CD4-positive, CD25-positive, alpha-beta regulatory T cell (primary cell): ENCODE data around the gene POLR2A. TPM values are rescaled to one million over a fixed set of nuclear protein-coding genes. Genes with fewer than 3 reads are reported as not detected.
"Not testable (repeated sequence)": the region's sequence is repeated elsewhere in the genome, so short reads cannot be mapped to it uniquely, and the experiment has no call there.

Source experiments
- ATAC-seq, 2 donors: fragments of 150-1000 bp; cut with Tn5 transposase; one replicate each; pipeline ENCODE4 v1.10.0; 2021; ENCODE audit warnings: low read depth in 2 of 2, moderate number of reproducible peaks in 2 of 2, moderate library complexity in 1 of 2
- DNase-seq, 3 donors: peaks; one replicate each; pipeline versions ENCODE4 v3.0.0 to v3.0.0-alpha.2; 2012 to 2022; ENCODE audit warnings: mixed read lengths in 1 of 3
- H3K27ac ChIP-seq: one replicate; pipeline ENCODE4 v1.7.0; 2013; ENCODE audit warnings: mild to moderate bottlenecking, low read length; ENCODE audit not compliant: insufficient read depth, poor library complexity, severe bottlenecking
- H3K27me3 ChIP-seq: one replicate; pipeline ENCODE4 v1.7.0; 2013; ENCODE audit warnings: low read length; ENCODE audit not compliant: control insufficient read depth, insufficient read depth
- H3K36me3 ChIP-seq: one replicate; pipeline ENCODE4 v1.7.0; 2013; ENCODE audit warnings: mild to moderate bottlenecking, low read length, moderate library complexity; ENCODE audit not compliant: control insufficient read depth, insufficient read depth
- H3K4me1 ChIP-seq: 2 replicates; pipeline ENCODE4 v1.7.0; 2013; ENCODE audit warnings: mild to moderate bottlenecking, low read length; ENCODE audit not compliant: insufficient read depth, control insufficient read depth, poor library complexity, severe bottlenecking
- H3K4me3 ChIP-seq: one replicate; pipeline ENCODE4 v1.7.0; 2013; ENCODE audit warnings: low read depth, mild to moderate bottlenecking, low read length, moderate library complexity
- H3K9me3 ChIP-seq, 2 experiments: 1 replicate in 1 of 2; 2 replicates in 1 of 2; pipeline ENCODE4 v1.7.0; 2013; ENCODE audit warnings: low read length in 2 of 2, mild to moderate bottlenecking in 1 of 2, moderate library complexity in 1 of 2; ENCODE audit not compliant: control insufficient read depth in 2 of 2
- H3K27ac Mint-ChIP-seq, 3 donors: one replicate each; pipeline ENCODE4 v1.8.0; 2020 to 2022; ENCODE audit warnings: mild to moderate bottlenecking in 3 of 3, mixed read lengths in 3 of 3, moderate library complexity in 2 of 3
- H3K27me3 Mint-ChIP-seq: one replicate; pipeline ENCODE4 v1.8.0; 2022; ENCODE audit warnings: mild to moderate bottlenecking, mixed read lengths
- H3K36me3 Mint-ChIP-seq: one replicate; pipeline ENCODE4 v1.8.0; 2020; ENCODE audit warnings: mixed read lengths
- H3K4me1 Mint-ChIP-seq, 4 donors: one replicate each; pipeline ENCODE4 v1.8.0; 2020 to 2022; ENCODE audit warnings: mixed read lengths in 4 of 4, mild to moderate bottlenecking in 1 of 4
- H3K4me3 Mint-ChIP-seq, 4 donors: one replicate each; pipeline ENCODE4 v1.8.0; 2020 to 2022; ENCODE audit warnings: mild to moderate bottlenecking in 4 of 4, mixed read lengths in 4 of 4, moderate library complexity in 3 of 4
- H3K9me3 Mint-ChIP-seq, 7 donors: one replicate each; pipeline ENCODE4 v1.8.0; 2020 to 2022; ENCODE audit warnings: mixed read lengths in 7 of 7, mild to moderate bottlenecking in 3 of 7, moderate library complexity in 2 of 7
- polyA plus RNA-seq, 4 donors: library from polyadenylated mRNA; unstranded; fragments of 300-500 nt; fragmentation: Illumina TruSeq; gene quantifications; one replicate each; pipeline ENCODE4 v1.2.3, GENCODE V29; 2021
- total RNA-seq: library from RNA; stranded (reverse); gene quantifications from one replicate; pipeline ENCODE4 v1.2.3, GENCODE V29; 2022

Gene POLR2A
- total and polyA plus RNA-seq, 5 donors from 2014 or later, result 32.3 to 568 (median 41.0) TPM

DNA sequence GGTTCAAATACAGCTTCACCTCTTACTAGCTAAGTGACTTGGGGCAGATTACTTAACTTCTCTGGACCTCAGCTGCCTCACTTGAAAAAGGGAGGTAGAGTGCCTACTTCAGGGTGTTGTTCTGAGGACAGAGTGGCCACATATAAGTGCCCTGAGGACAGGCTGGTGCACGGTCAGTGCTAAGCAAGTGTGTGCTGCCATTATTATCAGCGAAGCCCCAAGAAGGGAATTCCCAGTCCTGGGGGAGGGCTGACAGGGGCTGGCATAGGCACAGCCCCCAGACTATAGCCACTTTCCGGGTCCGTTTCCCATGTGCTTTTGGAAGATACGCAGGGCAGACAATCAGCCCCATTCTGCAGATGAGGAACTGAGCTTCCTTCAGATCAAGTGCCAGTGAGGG lies 7.2 kb upstream of the POLR2A start:
- peaks cover 6 to 73% (median 41%) of the 10 kb centered on the region in 4 donors for H3K4me1 Mint-ChIP-seq
- Histone ChIP-seq H3K9me3 (no peaks in the 10 kb centered on the region), H3K27ac (peak overlapping the region; percentile 98), H3K4me1 (peaks cover 35% of the 10 kb centered on the region), H3K36me3 (no peaks in the 10 kb centered on the region), H3K4me3 (no peak overlapping the region), H3K27me3 (no peaks in the 10 kb centered on the region)
- H3K9me3 Mint-ChIP-seq, result no peaks in the 10 kb centered on the region
- peaks cover 5% of the 10 kb centered on the region for H3K36me3 Mint-ChIP-seq
- peak overlapping the region; percentile 17 to 97 (median 94) for H3K4me3 Mint-ChIP-seq
- peak overlapping the region; percentile 32 to 97 (median 86) for H3K27ac Mint-ChIP-seq
- ATAC-seq, result no peak
- no peak for DNase-seq
- H3K27me3 Mint-ChIP-seq, result peaks cover under 1% of the 10 kb centered on the region

DNA sequence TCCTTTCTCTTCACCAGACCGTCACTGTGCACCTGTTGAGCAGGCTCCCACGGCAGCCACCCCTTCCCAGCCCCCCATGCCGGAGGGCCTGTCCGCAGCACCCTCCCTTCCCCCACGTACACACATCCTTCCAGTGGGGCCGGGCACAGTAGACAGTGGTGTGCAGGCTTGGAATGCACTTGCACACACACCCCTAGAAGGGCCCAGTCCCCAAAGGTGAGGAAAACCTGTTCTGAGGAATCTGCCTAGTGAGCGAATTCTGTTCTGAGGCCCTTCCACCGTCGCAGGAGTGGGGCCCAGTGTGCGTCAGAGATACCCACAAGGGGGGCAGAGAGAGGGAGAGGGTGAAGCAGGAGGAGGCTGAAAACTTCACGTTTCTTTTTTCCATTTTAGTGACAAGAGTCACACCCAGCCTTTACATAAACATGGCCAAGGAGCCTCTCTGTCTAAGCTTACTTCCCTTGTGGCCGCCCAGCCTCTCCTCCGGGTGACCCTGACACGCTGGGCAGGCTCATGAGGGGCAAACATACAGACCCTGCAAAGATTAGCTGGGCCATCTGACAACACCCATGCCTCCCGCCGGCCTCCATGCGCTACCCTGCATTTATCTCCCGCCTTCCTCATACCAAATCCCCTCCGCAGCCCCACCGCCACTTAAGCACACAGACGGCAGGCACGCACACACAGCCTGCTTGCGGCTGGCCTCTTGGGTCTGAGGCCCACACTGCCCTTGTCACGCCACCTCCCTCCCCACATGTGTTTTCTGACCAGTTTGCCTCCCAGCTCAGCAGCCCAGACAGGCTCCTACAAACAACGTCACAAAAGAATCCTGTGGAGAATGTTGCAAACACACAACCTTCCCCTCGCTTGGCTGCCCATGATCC lies 6.5 kb upstream of the POLR2A start:
- ATAC-seq (no peak), DNase-seq (no peak)
- no peaks in the 10 kb centered on the region for H3K9me3 Mint-ChIP-seq
- no peaks in the 10 kb centered on the region for H3K27me3 ChIP-seq
- H3K36me3 ChIP-seq, result no peaks in the 10 kb centered on the region
- H3K4me1 ChIP-seq, result peaks cover 37% of the 10 kb centered on the region
- peaks cover 6 to 73% (median 45%) of the 10 kb centered on the region in 4 donors for H3K4me1 Mint-ChIP-seq
- H3K4me3 Mint-ChIP-seq, result peak overlapping the region; percentile 93 to 97 (median 96)
- H3K9me3 ChIP-seq, result no peaks in the 10 kb centered on the region
- H3K27me3 Mint-ChIP-seq, result no peaks in the 10 kb centered on the region
- peak overlapping the region; percentile 32 to 97 (median 86) for H3K27ac Mint-ChIP-seq
- peaks cover 5% of the 10 kb centered on the region for H3K36me3 Mint-ChIP-seq
- peak overlapping the region; percentile 98 for H3K27ac ChIP-seq
- peak overlapping the region; percentile 90 for H3K4me3 ChIP-seq

DNA sequence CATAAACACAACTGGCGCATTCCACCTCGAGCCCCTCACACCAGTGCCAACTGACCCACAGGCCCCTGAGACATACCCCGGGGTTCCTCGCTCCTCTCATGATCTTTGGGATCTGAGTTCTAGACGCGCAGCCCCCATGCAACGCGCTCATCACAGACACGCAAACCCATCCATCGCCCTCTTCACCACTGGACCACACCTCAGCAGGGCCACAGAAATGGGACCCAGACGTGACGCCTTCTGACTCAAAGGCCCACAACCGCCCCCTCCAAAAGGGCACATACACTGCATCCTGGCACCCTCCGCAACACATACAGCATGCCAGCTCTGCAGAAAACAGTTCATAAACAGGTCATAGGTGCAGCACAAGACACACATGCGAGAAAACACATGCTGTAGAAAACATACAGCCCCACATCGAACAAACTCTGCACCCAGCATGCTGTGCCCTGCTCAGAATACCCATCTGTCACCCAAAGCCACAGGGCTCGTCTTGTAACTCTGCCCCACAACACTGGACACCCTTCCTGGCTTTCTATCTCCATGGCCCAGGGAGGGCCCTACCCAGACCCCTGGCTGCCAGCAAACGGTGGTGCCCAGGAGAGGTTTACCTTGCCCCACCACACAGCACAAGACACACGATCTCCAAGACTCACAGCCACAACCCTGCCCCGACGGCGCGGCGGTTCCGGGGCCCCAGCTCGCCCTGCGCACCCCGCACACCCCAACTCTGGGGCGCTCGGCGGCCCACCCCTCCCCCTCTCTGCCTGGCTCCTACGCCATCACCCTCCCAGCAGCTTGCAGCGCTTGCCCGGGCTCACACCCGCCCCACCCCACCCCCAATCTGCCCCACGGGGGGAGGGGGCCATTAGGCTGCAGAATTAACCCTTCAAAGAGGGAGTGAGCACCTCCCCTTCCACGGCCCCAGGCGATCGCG lies 5.6 kb upstream of the POLR2A start:
- peak overlapping the region; percentile 93 to 97 (median 96) for H3K4me3 Mint-ChIP-seq

DNA sequence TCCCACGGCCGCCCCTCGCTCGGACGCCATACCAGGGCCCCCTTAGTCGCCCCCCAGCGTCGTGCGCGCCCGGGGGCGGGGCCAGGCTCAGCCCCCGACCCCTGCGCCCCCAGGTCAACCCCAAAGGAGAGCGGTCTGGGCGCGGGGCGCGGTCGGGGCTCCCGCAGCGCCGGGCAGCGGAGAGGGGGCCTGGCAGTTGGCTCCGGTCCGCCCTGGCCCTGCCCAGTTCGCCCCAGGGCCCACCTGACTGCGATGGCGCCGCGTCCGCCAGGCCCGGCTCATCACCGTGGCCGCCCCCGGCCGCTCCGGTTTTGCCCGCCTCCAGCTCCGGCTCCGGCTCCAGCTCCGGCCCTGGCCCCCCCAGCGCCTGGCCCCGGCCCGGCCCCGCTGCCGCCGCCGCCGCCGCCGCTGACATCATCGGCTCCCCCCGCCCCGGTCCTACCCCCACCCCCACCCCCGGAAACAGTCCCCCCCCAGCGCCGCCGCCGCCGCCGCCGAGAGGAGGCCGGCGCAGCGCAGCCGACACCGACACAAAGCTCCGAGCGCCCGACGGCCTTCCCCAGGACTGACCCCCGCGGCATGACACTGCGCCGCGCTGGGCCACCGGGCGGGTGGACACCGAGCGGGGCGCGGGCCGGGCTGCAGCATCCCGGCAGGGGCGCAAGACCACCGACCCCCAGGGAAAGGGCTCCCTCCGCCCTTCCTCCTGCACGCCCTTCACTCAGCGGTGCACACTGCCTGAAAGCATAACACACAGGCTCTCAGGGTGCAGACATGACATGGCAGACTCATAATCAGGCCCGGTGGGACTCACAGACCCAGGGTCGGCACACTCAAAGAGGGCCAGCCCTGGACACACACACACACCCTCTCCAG lies 4.7 kb upstream of the POLR2A start, which contains the start of gene ZBTB4:
Gene ZBTB4 (minus strand): TSS at position 419 of the 876 bp plus-strand sequence. CDS start 12,830 bp downstream, outside the sequence.
- peak within 1 kb of the TSS; percentile 90 for H3K4me3 ChIP-seq
- H3K4me3 Mint-ChIP-seq, result peak within 1 kb of the TSS; percentile 95 to 98 (median 96)
- H3K36me3 ChIP-seq, result no peaks in the 10 kb centered on the region
- peak; percentile 66 to 75 (median 73) for DNase-seq
- peak; percentile 4 to 5 for ATAC-seq
- no peaks in the 10 kb centered on the region for H3K9me3 Mint-ChIP-seq
- peak within 1 kb of the TSS; percentile 97 to 98 (median 98) for H3K27ac Mint-ChIP-seq
- H3K36me3 Mint-ChIP-seq, result peaks cover 5% of the 10 kb centered on the region
- no peaks in the 10 kb centered on the region for H3K9me3 ChIP-seq
- peaks cover 44% of the 10 kb centered on the region for H3K4me1 ChIP-seq
- peaks cover 10% of the 10 kb centered on the region for H3K27me3 Mint-ChIP-seq
- peaks cover 6 to 75% (median 55%) of the 10 kb centered on the region in 4 donors for H3K4me1 Mint-ChIP-seq
- peak within 1 kb of the TSS; percentile 98 for H3K27ac ChIP-seq
- H3K27me3 ChIP-seq, result no peaks in the 10 kb centered on the region

More for the DNA sequence above, 5.6 kb upstream of the POLR2A start:
- H3K4me1 ChIP-seq, result peaks cover 44% of the 10 kb centered on the region
- Mint-ChIP-seq H3K4me1 (peaks cover 6 to 79% (median 52%) of the 10 kb centered on the region in 4 donors), H3K27me3 (peaks cover 2% of the 10 kb centered on the region), H3K27ac (peak overlapping the region; percentile 86 to 98 (median 97)), H3K9me3 (no peaks in the 10 kb centered on the region), H3K36me3 (peaks cover 5% of the 10 kb centered on the region)
- DNase-seq, result peak; percentile 71 to 78 (median 76)
- H3K27me3 ChIP-seq, result no peaks in the 10 kb centered on the region
- no peaks in the 10 kb centered on the region for H3K9me3 ChIP-seq
- H3K4me3 ChIP-seq, result peak overlapping the region; percentile 90
- ATAC-seq, result peak; percentile 33 to 34
- peak overlapping the region; percentile 98 for H3K27ac ChIP-seq
- H3K36me3 ChIP-seq, result no peaks in the 10 kb centered on the region

DNA sequence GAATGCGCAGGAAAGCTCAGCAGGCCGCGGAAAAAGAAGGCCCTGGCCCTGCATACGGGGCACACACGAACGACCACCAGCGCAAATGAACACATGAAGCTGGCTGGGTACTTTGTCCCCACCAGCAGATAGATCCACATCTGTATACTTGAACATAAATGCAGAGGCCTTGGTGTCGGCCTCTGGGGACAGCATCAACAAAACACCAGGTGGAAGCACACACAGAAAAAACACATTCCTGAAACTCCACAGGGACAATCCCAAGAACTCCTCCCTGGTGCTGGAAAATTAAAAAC lies 4.1 kb upstream of the POLR2A start:
- Mint-ChIP-seq H3K36me3 (peaks cover 5% of the 10 kb centered on the region), H3K27me3 (peaks cover 10% of the 10 kb centered on the region)

DNA sequence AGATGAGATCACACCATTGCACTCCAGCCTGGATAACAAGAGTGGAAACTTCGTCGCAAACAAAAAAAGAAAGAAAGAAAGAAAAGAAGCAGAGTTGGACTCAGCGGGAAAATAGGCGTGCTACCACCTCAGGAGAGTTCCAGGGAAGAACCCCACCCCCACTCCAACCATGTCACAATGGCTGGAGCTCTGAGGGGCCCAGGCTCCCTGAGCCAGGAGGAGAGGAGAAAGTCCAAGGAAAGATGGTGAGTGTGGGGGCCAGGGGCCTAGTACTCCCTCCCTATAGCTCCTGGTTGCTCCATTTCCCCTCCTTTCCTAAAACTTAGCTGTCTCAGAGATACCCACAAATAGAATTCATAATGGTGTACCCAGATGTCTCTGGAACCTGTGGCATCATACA lies 2.9 kb upstream of the POLR2A start, which contains the start of gene SLC35G6:
Gene SLC35G6 (plus strand): TSS at position 172 of the 400 bp plus-strand sequence. CDS start 71 bp downstream, at position 243.
- Mint-ChIP-seq H3K27ac (peak within 1 kb of the TSS; percentile 97 to 100 (median 98)), H3K4me3 (peak within 1 kb of the TSS; percentile 89 to 99 (median 96))
- not testable (repeated sequence) for ATAC-seq

More for the DNA sequence above, 4.1 kb upstream of the POLR2A start:
- peak overlapping the region; percentile 89 to 98 (median 94) for H3K4me3 Mint-ChIP-seq
- ATAC-seq, result no peak
- Histone ChIP-seq H3K4me1 (peaks cover 46% of the 10 kb centered on the region), H3K9me3 (no peaks in the 10 kb centered on the region), H3K36me3 (no peaks in the 10 kb centered on the region), H3K27me3 (no peaks in the 10 kb centered on the region), H3K27ac (peak overlapping the region; percentile 98), H3K4me3 (peak overlapping the region; percentile 73)
- H3K9me3 Mint-ChIP-seq, result peaks cover 0 to 1% (median 0%) of the 10 kb centered on the region in 7 donors
- no peak for DNase-seq
- peaks cover 9 to 78% (median 58%) of the 10 kb centered on the region in 4 donors for H3K4me1 Mint-ChIP-seq
- H3K27ac Mint-ChIP-seq, result peak overlapping the region; percentile 97 to 98 (median 97)

More for the DNA sequence above, 2.9 kb upstream of the POLR2A start, which contains the start of gene SLC35G6:
- H3K36me3 ChIP-seq, H3K9me3 ChIP-seq, H3K9me3 Mint-ChIP-seq, DNase-seq, H3K36me3 Mint-ChIP-seq, H3K27me3 ChIP-seq: not testable (repeated sequence)
- peaks cover 10% of the 10 kb centered on the region for H3K27me3 Mint-ChIP-seq
- H3K4me3 ChIP-seq, result peak within 1 kb of the TSS; percentile 73
- peaks cover 58% of the 10 kb centered on the region for H3K4me1 ChIP-seq
- peaks cover 18 to 75% (median 59%) of the 10 kb centered on the region in 4 donors for H3K4me1 Mint-ChIP-seq
- peak within 1 kb of the TSS; percentile 100 for H3K27ac ChIP-seq
